ENCODE data around the gene MOCOS.

MOCOS gene

DNA sequence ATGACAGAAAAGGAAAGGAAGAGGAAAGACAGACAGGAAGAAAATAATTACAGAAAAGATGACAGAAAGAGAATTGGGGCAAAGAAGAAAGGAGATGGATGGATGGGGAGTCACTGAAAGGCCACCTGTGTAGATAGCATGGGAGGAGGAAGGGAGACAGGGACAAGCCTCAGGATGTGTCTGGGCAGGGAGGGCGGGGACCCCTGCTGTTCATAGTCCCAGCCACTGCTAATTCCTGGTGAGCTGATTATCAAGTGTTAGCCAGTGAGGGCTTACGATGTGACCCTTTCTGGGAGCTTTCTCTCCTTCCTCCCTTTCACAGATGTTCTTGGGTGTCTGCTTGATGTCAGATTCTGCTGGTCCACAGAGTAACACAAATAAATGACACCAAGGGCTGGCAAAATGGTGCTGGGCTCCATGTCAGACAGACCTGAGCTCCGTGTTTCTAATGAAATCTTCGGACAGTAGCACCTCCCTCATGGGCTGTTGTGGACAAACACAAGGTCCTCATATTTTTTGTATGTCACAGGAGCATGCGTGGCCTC lies 123.8 kb downstream of the MOCOS start:
- no peak for DNase-seq (ENCODE audit: low read depth)
- no peak for TF ChIP-seq CTCF (IDR thresholded peaks at IDR 0.05; ENCODE audit: control insufficient read depth, extremely low read depth, insufficient read depth)
- H3K4me3 ChIP-seq (ENCODE audit: low read depth, low read length) = no peak overlapping the region

DNA sequence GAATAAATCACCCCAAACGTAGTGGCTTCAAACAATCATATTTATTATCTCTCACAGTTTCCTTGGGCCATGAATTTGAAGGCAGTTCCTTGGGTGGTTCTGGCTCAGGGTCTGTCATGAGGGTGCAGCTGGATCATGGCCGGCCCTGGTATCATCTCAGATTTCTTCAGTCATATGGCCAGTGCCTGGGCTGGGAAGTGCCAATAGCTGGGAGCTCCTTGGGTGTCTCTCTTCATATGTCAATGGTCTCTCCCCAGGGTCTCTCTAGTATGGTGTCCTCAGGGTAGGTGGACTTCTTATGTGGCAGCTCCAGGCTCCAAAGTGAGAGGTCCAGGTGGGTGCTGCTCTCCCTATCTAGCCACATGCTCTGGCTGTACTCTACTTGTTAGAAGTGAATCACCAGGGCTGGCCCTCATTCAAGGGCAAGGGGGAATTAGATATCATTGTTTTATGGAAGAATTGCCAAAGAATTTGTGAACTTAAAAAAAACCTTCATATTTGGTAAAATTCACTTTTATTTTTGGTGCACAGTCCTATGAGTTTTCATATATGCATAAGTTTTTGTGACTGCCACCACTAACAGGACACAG lies 125.6 kb downstream of the MOCOS start:
- H3K4me3 ChIP-seq (ENCODE audit: low read depth, low read length) = no peak overlapping the region
- DNase-seq (ENCODE audit: low read depth) = no peak
- TF ChIP-seq CTCF (IDR thresholded peaks at IDR 0.05; ENCODE audit: control insufficient read depth, extremely low read depth, insufficient read depth) = no peak

GRCh38 chr18:36314098-36314497 lies 126.8 kb downstream of the MOCOS start:
- no peak for TF ChIP-seq CTCF (IDR thresholded peaks at IDR 0.05; ENCODE audit: control insufficient read depth, extremely low read depth, insufficient read depth)
- no peak overlapping the region for H3K4me3 ChIP-seq (ENCODE audit: low read depth, low read length)
- no peak for DNase-seq (ENCODE audit: low read depth)

GRCh38 chr18:36314754-36315153 lies 127.5 kb downstream of the MOCOS start:
- TF ChIP-seq CTCF (IDR thresholded peaks at IDR 0.05; ENCODE audit: control insufficient read depth, extremely low read depth, insufficient read depth) = no peak
- DNase-seq (ENCODE audit: low read depth) = no peak

DNA sequence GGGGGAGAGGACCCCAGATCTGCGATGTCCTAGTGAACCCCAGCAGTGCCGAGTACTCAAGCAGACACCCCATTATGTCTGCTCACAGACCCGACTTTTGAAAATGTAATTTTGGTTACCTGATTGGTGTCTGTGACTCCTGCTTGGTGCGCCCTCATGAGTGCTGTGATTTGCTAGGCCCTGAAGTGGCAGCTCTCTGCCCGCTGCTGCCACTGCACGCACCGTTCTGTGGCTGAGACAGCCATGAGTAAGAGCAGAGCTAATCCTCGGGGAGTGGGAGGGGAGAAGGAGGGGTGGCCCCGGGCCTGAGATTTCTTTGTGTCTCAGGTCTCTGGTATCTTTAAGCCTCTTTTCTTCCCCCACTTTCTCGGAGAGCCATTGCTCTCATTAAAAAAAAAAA lies 128.4 kb downstream of the MOCOS start:
- DNase-seq (ENCODE audit: low read depth) = no peak
- no peak overlapping the region for H3K4me3 ChIP-seq (ENCODE audit: low read depth, low read length)
- TF ChIP-seq CTCF (IDR thresholded peaks at IDR 0.05; ENCODE audit: control insufficient read depth, extremely low read depth, insufficient read depth) = no peak

More at GRCh38 chr18:36314754-36315153, 127.5 kb downstream of the MOCOS start:
- no peak overlapping the region for H3K4me3 ChIP-seq (ENCODE audit: low read depth, low read length)

- no peak for TF ChIP-seq CTCF (IDR thresholded peaks at IDR 0.05; ENCODE audit: control insufficient read depth, extremely low read depth, insufficient read depth)
- DNase-seq (ENCODE audit: low read depth) = no peak
- H3K4me3 ChIP-seq (ENCODE audit: low read depth, low read length) = no peak overlapping the region
Observed at GRCh38 chr18:36316246-36316645, 128.9 kb downstream of the MOCOS start.

All from LNCaP clone FGC (cell line).